GM12878 (cell line): ENCODE results near the gene SYT1. TPM values are rescaled to one million over a fixed set of nuclear protein-coding genes. Genes with fewer than 3 reads are reported as not detected.

Source experiments
- ATAC-seq: fragments of 200-7000 bp; cut with Tn5 transposase; 3 replicates; pipeline ENCODE4 v1.9.1; 2020; ENCODE audit warnings: mild to moderate bottlenecking, moderate library complexity
- BruUV-seq: library from RNA; stranded (reverse); fragments of 400-500 nt; replicated peaks from 2 replicates; lab custom pipeline; 2021; lab: Mats Ljungman, UMichigan
- CTCF ChIA-PET: fragments of 300-600 bp; sonication (Branson Sonifier 250); formaldehyde crosslinking; extraction: SDS; loops from one replicate; lab custom pipeline; 2021; ENCODE audit warnings: inconsistent platforms; lab: Yijun Ruan, JAX
- POLR2A ChIA-PET: fragments of 350-600 bp; formaldehyde crosslinking; extraction: SDS; loops from one replicate; lab custom pipeline; 2021; ENCODE audit warnings: inconsistent platforms; lab: Charles Lee
- RAD21 ChIA-PET: fragments of 300-600 bp; sonication (Branson Sonifier 250); formaldehyde crosslinking; loops from one replicate; lab custom pipeline; 2023; ENCODE audit warnings: antibody characterized with exemption; ENCODE audit not compliant: unreplicated experiment; lab: Charles Lee
- SMC1A ChIA-PET: fragments of 300-600 bp; sonication (Branson Sonifier 250); formaldehyde crosslinking; loops from one replicate; lab custom pipeline; 2023; ENCODE audit not compliant: unreplicated experiment, uncharacterized antibody; lab: Charles Lee
- DNase-seq: peaks from one replicate; pipeline ENCODE4 v3.0.0-alpha.2; 2011; ENCODE audit warnings: low read depth, low spot score
- FAIRE-seq: peaks from 3 replicates; lab custom pipeline; 2011; peaks lifted over from hg19 to GRCh38; lab: Jason Lieb, UNC
- H2AFZ ChIP-seq: 2 replicates; pipeline ENCODE4 v1.6.0; 2011; ENCODE audit warnings: low read depth, low read length, control low read depth; ENCODE audit not compliant: control insufficient read depth
- H3K27ac ChIP-seq: 2 replicates; pipeline ENCODE4 v1.5.1; 2011; ENCODE audit warnings: control low read depth; ENCODE audit not compliant: control insufficient read depth, insufficient read depth
- H3K27me3 ChIP-seq, 2 experiments: replicated peaks in 1 of 2; 2 replicates each; pipeline versions ENCODE4 v1.6.0 to v1.6.1; 2011; ENCODE audit warnings: low read length in 1 of 2; ENCODE audit not compliant: control insufficient read depth in 2 of 2, insufficient read depth in 2 of 2
- H3K36me3 ChIP-seq, 2 experiments: 2 replicates each; pipeline ENCODE4 v1.5.1; 2011; ENCODE audit warnings: low read length in 1 of 2; ENCODE audit not compliant: control insufficient read depth in 2 of 2, insufficient read depth in 2 of 2
- H3K4me1 ChIP-seq: 2 replicates; pipeline ENCODE4 v1.6.1; 2011; ENCODE audit warnings: mild to moderate bottlenecking, low read length, moderate library complexity, mixed read lengths; ENCODE audit not compliant: control insufficient read depth, insufficient read depth
- H3K4me2 ChIP-seq: 2 replicates; pipeline ENCODE4 v1.6.0; 2011; ENCODE audit warnings: control low read depth; ENCODE audit not compliant: control insufficient read depth, insufficient read depth
- H3K4me3 ChIP-seq: fragments of 200-600 bp; sonication (generic); 2 replicates; pipeline ENCODE4 v1.5.1; 2016
- H3K79me2 ChIP-seq: 2 replicates; pipeline ENCODE4 v1.6.0; 2011; ENCODE audit warnings: low read length; ENCODE audit not compliant: control insufficient read depth, insufficient read depth
- H3K9ac ChIP-seq: 2 replicates; pipeline ENCODE4 v1.8.0; 2011; ENCODE audit warnings: low read length, control low read depth, mixed read lengths; ENCODE audit not compliant: control insufficient read depth, insufficient read depth
- H3K9me3 ChIP-seq: replicated peaks from 3 replicates; pipeline ENCODE4 v1.5.1; 2011; ENCODE audit warnings: mild to moderate bottlenecking, low read length; ENCODE audit not compliant: control insufficient read depth, insufficient read depth
- H4K20me1 ChIP-seq: 2 replicates; pipeline ENCODE4 v1.6.0; 2011; ENCODE audit not compliant: control insufficient read depth, insufficient read depth
- POU2F2 ChIP-seq: IDR thresholded peaks from 3 replicates; pipeline ENCODE4 v1.6.1; 2011; ENCODE audit warnings: low read depth, mild to moderate bottlenecking, low read length, borderline replicate concordance
- RAD21 ChIP-seq: IDR thresholded peaks from 2 replicates; pipeline ENCODE4 v1.6.1; 2011; ENCODE audit warnings: mild to moderate bottlenecking, low read depth, low read length, moderate library complexity; ENCODE audit not compliant: insufficient read depth
- SIN3A ChIP-seq: IDR thresholded peaks from 2 replicates; pipeline ENCODE4 v1.6.1; 2012; ENCODE audit warnings: low read depth, low read length, improper control_type of control experiment
- TARDBP ChIP-seq: IDR thresholded peaks from 2 replicates; pipeline ENCODE4 v1.6.1; 2016; ENCODE audit warnings: borderline replicate concordance
- ZNF207 ChIP-seq: fragments of 450-650 bp; IDR thresholded peaks from 2 replicates; pipeline ENCODE4 v1.6.1; 2014; ENCODE audit warnings: antibody characterized with exemption, mild to moderate bottlenecking, borderline replicate concordance
- WGBS: methylation state at CpG from one replicate; pipeline ENCODE4 v1.1.6; 2016; ENCODE audit warnings: low lambda C conversion rate; ENCODE audit not compliant: insufficient replicate concordance, insufficient coverage; ENCODE audit errors: missing lambda C conversion rate; 5-methylcytosine and 5-hydroxymethylcytosine counted together
- in situ Hi-C: fragments of 300-500 bp; cut with MboI; formaldehyde crosslinking; loops from 9 replicates; pipeline ENCODE4 v1.14.3; 2018; ENCODE audit warnings: mixed read lengths
- intact Hi-C: fragments of 100-400 bp; cut with micrococcal nuclease; formaldehyde crosslinking; loops from one replicate; pipeline ENCODE4 v1.14.2; 2022; ENCODE audit not compliant: unreplicated experiment
- polyA plus RNA-seq, 11 experiments: library from polyadenylated mRNA; depleted of rRNA in 4 of 11; unstranded in 6 of 11; stranded (reverse) in 5 of 11; fragments of >200 nt; fragmentation: Nextera tagmentation in 4 of 11; fragmentation: Illumina TruSeq in 1 of 11; extraction: Ambion mirVana in 4 of 11; extraction: Trizol in 1 of 11; gene quantifications; 1 replicate in 1 of 11; 2 replicates in 10 of 11; pipeline versions ENCODE4 v1.2.1 to v1.2.3, GENCODE V29; 2011 to 2016; ENCODE audit warnings: inconsistent platforms in 2 of 11, missing spikeins in 2 of 11, low read depth in 1 of 11
- total RNA-seq, 4 experiments: library from RNA; depleted of rRNA in 3 of 4; stranded (reverse); fragments of >200 nt in 3 of 4; fragmentation: Illumina TruSeq in 1 of 4; extraction: Trizol in 1 of 4; gene quantifications; 2 replicates each; pipeline versions ENCODE4 v1.2.1 to v1.2.3, GENCODE V29; 2013 to 2021
- TF ChIP-seq, protein P1 (sequence below): fragments of 450-650 bp; IDR thresholded peaks from 2 replicates; pipeline ENCODE4 v1.6.1; 2016; ENCODE audit warnings: mild to moderate bottlenecking

Gene SYT1
- total and polyA plus RNA-seq, 10 of the 15 experiments (the other 5 are each of a cell fraction or from before 2014, with no cell fraction given), result 0.10 to 0.28 TPM; not detected in 8

DNA sequence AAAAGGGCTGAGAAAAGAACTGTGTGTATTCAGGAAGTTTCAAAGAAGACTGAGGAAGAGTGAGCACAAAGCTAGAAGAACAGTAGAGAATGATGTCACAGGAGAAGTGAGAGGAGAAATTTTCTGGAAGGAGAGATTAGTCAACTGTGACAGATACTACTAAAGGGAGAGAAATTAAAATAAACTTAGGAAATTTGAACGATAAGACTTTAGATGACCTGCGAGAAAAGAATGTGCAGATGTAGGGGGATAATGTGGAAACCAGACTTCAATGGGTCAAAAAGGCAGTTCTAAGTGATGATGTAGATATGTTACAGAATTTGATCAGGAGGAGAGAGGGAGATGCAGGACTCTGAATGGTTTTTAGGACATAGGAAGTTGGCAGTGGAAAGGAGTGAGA, 287.4 kb downstream of the SYT1 start:
- Histone ChIP-seq H3K79me2 (no peaks in the 10 kb centered on the region), H3K9ac (no peak overlapping the region), H2AFZ (no peak overlapping the region), H4K20me1 (no peaks in the 10 kb centered on the region), H3K4me1 (no peaks in the 10 kb centered on the region), H3K27me3 (no peaks in the 10 kb centered on the region; a peak in 1 of 4 replicates), H3K4me2 (no peak overlapping the region), H3K27ac (no peak overlapping the region), H3K4me3 (no peak overlapping the region), H3K36me3 (no peaks in the 10 kb centered on the region), H3K9me3 (no peaks in the 10 kb centered on the region)
- WGBS, result 31% methylated on average over 2 of the region's 2 CpGs
- intact Hi-C loops, result no loop called here
- ChIA-PET SMC1A (interaction anchor here (0.6 to 1.1 kb wide), 2 partner anchors 10 to 33 kb away, joined by 3 to 4 read pairs; no protein-coding TSS in a partner anchor), RAD21 (no interaction called here), CTCF (no interaction called here), POLR2A (no interaction called here)
- no peak for ATAC-seq
- TF ChIP-seq RAD21 (no peak), TARDBP (no peak), ZNF207 (no peak), POU2F2 (no peak)
- TF ChIP-seq, protein P1, sequence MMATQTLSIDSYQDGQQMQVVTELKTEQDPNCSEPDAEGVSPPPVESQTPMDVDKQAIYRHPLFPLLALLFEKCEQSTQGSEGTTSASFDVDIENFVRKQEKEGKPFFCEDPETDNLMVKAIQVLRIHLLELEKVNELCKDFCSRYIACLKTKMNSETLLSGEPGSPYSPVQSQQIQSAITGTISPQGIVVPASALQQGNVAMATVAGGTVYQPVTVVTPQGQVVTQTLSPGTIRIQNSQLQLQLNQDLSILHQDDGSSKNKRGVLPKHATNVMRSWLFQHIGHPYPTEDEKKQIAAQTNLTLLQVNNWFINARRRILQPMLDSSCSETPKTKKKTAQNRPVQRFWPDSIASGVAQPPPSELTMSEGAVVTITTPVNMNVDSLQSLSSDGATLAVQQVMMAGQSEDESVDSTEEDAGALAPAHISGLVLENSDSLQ, result no peak
- in situ Hi-C loops, result no loop called here
- DNase-seq, result no peak
- FAIRE-seq, result no peak
- BruUV-seq, result no TSS peak

DNA sequence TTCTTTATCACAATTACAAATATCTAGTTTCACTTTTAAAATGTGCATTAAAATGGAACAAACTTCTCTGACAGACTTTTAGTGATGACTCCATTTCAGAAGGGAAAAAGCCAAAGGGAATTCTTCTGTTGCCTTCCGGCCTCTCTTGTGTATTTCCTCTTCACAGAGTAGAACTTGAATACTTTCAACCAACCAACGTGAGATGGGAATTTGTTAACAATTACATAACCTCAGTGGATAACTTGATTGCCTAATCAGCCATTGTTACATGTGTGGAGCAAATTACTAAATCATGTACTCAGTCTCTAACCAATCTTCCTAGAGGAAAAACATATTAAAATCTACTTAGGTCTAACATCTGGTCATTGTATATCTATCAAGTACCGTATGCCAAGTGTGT, 291.1 kb downstream of the SYT1 start:
- intact Hi-C loops (no loop called here), in situ Hi-C loops (no loop called here)
- ATAC-seq (no peak), DNase-seq (no peak), FAIRE-seq (no peak)
- Histone ChIP-seq H3K79me2 (no peaks in the 10 kb centered on the region), H4K20me1 (no peaks in the 10 kb centered on the region), H3K36me3 (no peaks in the 10 kb centered on the region), H3K4me1 (no peaks in the 10 kb centered on the region), H3K4me2 (no peak overlapping the region), H3K27ac (no peak overlapping the region), H2AFZ (no peak overlapping the region), H3K9ac (no peak overlapping the region), H3K27me3 (no peaks in the 10 kb centered on the region), H3K4me3 (no peak overlapping the region), H3K9me3 (no peaks in the 10 kb centered on the region)
- ChIA-PET RAD21 (no interaction called here), SMC1A (no interaction called here), CTCF (interaction anchor here (1.4 kb wide), 1 partner anchor 28 kb away, joined by 3 read pairs; no protein-coding TSS in a partner anchor), POLR2A (no interaction called here)
- 33% methylated on average over 3 of the region's 3 CpGs for WGBS
- no TSS peak for BruUV-seq
- no peak for TF ChIP-seq SIN3A
